Transverse colon (tissue), 4 donors: ENCODE measurements around the gene STK33. TPM values are rescaled to one million over a fixed set of nuclear protein-coding genes. Genes with fewer than 3 reads are reported as not detected.

Experiments used
- DNase-seq: peaks from one replicate; pipeline ENCODE4 v3.0.0-alpha.2; 2019
- H3K27ac ChIP-seq, 4 donors: fragments of 200-600 bp; sonication (generic); 2 replicates each; pipeline ENCODE4 v1.5.1; 2016 to 2018; ENCODE audit warnings: inconsistent platforms in 4 of 4
- H3K27me3 ChIP-seq: fragments of 200-600 bp; sonication (generic); 2 replicates; pipeline ENCODE4 v1.5.1; 2017; ENCODE audit warnings: inconsistent platforms
- H3K36me3 ChIP-seq, 4 donors: fragments of 200-600 bp; sonication (generic); 2 replicates each; pipeline ENCODE4 v1.5.1; 2017 to 2019; ENCODE audit warnings: inconsistent platforms in 4 of 4
- H3K4me1 ChIP-seq, 4 donors: fragments of 200-600 bp; sonication (generic); 2 replicates each; pipeline ENCODE4 v1.5.1; 2017 to 2020; ENCODE audit warnings: inconsistent platforms in 4 of 4
- H3K4me3 ChIP-seq, 4 donors: fragments of 200-600 bp; sonication (generic); 1 replicate in 1 of 4; 2 replicates in 3 of 4; pipeline versions ENCODE4 v1.5.1 to v1.6.1; 2017 to 2019; ENCODE audit warnings: inconsistent platforms in 4 of 4
- H3K9me3 ChIP-seq, 2 donors: fragments of 200-600 bp; sonication (generic); 2 replicates each; pipeline ENCODE4 v1.5.1; 2017 to 2019; ENCODE audit warnings: inconsistent platforms in 2 of 2
- CTCF ChIP-seq, 5 experiments: fragments of 200-600 bp in 3 of 5; fragments of 450-650 bp in 2 of 5; sonication (generic) in 3 of 5; IDR thresholded peaks; 1 replicate in 2 of 5; 2 replicates in 3 of 5; pipeline ENCODE4 v1.5.1; 2016 to 2017; ENCODE audit warnings: antibody characterized with exemption in 5 of 5, inconsistent platforms in 3 of 5, mild to moderate bottlenecking in 2 of 5, moderate library complexity in 1 of 5
- EP300 ChIP-seq: sonication (generic); formaldehyde crosslinking; IDR thresholded peaks from one replicate; pipeline ENCODE4 v1.6.1; 2017; ENCODE audit warnings: antibody characterized with exemption, low read depth
- POLR2A ChIP-seq: fragments of 450-650 bp; IDR thresholded peaks from one replicate; pipeline ENCODE4 v1.6.1; 2016; ENCODE audit warnings: antibody characterized with exemption, mild to moderate bottlenecking, moderate library complexity
- POLR2AphosphoS5 ChIP-seq, 3 donors: sonication (generic); formaldehyde crosslinking; IDR thresholded peaks; one replicate each; pipeline ENCODE4 v1.6.1; 2016; ENCODE audit warnings: antibody characterized with exemption in 3 of 3
- WGBS, 2 donors: methylation state at CpG; one replicate each; pipeline ENCODE4 v1.1.5; 2018; ENCODE audit warnings: low coverage in 1 of 2; 5-methylcytosine and 5-hydroxymethylcytosine counted together
- in situ Hi-C, 4 donors: fragments of 200-750 bp; cut with MboI; loops; one replicate each; pipeline versions ENCODE4 v1.15.0 to v1.15.1; 2017; ENCODE audit warnings: low sequenced_read_pairs in 3 of 4, low pct_ligation_motif_present in 1 of 4, low pct_unique_long_range_greater_than_20kb in 1 of 4
- intact Hi-C: fragments of 100-400 bp; cut with DNase I; formaldehyde crosslinking; loops from one replicate; pipeline ENCODE4 v1.15.1; 2023; ENCODE audit warnings: low total_unique reads
- total RNA-seq, 4 donors: library from RNA; depleted of rRNA; stranded (reverse); fragments of >200 nt; gene quantifications; one replicate each; pipeline ENCODE4 v1.1.0, GENCODE V29; 2016

The STK33 gene
- total RNA-seq, 4 donors from 2014 or later = 2.0 to 14.2 (median 3.8) TPM

GRCh38 chr11:8365216-8365941, 228.6 kb downstream of the STK33 start:
- Histone ChIP-seq H3K9me3 (no peaks in the 10 kb centered on the region), H3K4me1 (no peaks in the 10 kb centered on the region), H3K27me3 (no peaks in the 10 kb centered on the region), H3K36me3 (no peaks in the 10 kb centered on the region), H3K27ac (no peak overlapping the region), H3K4me3 (no peak overlapping the region)
- no peak for DNase-seq
- in situ Hi-C loops = loop anchor here in 1 of 4 donors (25.0 kb wide), 1 partner anchor 197 kb away; no protein-coding TSS in a partner anchor
- 67 to 73% methylated on average over 5 to 11 of the region's 11 CpGs for WGBS, 2 donors
- TF ChIP-seq EP300 = no peak
- no peak for TF ChIP-seq POLR2AphosphoS5 (IDR thresholded peaks at IDR 0.05)
- no peak for TF ChIP-seq POLR2A
- TF ChIP-seq CTCF (IDR thresholded peaks at IDR 0.05) = no peak
- intact Hi-C loops = no loop called here

GRCh38 chr11:8363921-8364320, 230.1 kb downstream of the STK33 start:
- H3K36me3 ChIP-seq = no peaks in the 10 kb centered on the region
- in situ Hi-C loops (loop anchor here in 1 of 4 donors (25.0 kb wide), 1 partner anchor 198 kb away; no protein-coding TSS in a partner anchor), intact Hi-C loops (no loop called here)
- no peaks in the 10 kb centered on the region for H3K9me3 ChIP-seq
- no peak overlapping the region for H3K4me3 ChIP-seq
- H3K4me1 ChIP-seq = no peaks in the 10 kb centered on the region
- TF ChIP-seq POLR2A (no peak), CTCF (IDR thresholded peaks at IDR 0.05) (no peak), POLR2AphosphoS5 (IDR thresholded peaks at IDR 0.05) (no peak), EP300 (no peak)
- H3K27me3 ChIP-seq = no peaks in the 10 kb centered on the region
- H3K27ac ChIP-seq = no peak overlapping the region
- WGBS, 2 donors = 62 to 75% methylated on average over 13 to 15 of the region's 15 CpGs
- no peak for DNase-seq

- intact Hi-C loops (no loop called here), in situ Hi-C loops (loop anchor here in 1 of 4 donors (25.0 kb wide), 1 partner anchor 199 kb away; no protein-coding TSS in a partner anchor)
- H3K27ac ChIP-seq = no peak overlapping the region
- no peaks in the 10 kb centered on the region for H3K27me3 ChIP-seq
- H3K9me3 ChIP-seq = no peaks in the 10 kb centered on the region
- H3K4me1 ChIP-seq = no peaks in the 10 kb centered on the region
- H3K36me3 ChIP-seq = no peaks in the 10 kb centered on the region
- TF ChIP-seq POLR2A (no peak), CTCF (IDR thresholded peaks at IDR 0.05) (no peak), POLR2AphosphoS5 (IDR thresholded peaks at IDR 0.05) (no peak), EP300 (no peak)
- DNase-seq = no peak
- no peak overlapping the region for H3K4me3 ChIP-seq
- 83% methylated on average over 8 of the region's 8 CpGs; no CpG with 5 or more reads in 1 of the 2 donors for WGBS, 2 donors
Measured at GRCh38 chr11:8362899-8363298, 231.1 kb downstream of the STK33 start.

GRCh38 chr11:8362491-8362890, 231.5 kb downstream of the STK33 start:
- no peak for DNase-seq
- intact Hi-C loops (no loop called here), in situ Hi-C loops (loop anchor here in 1 of 4 donors (25.0 kb wide), 1 partner anchor 200 kb away; no protein-coding TSS in a partner anchor)
- Histone ChIP-seq H3K36me3 (no peaks in the 10 kb centered on the region), H3K27ac (no peak overlapping the region), H3K27me3 (no peaks in the 10 kb centered on the region), H3K9me3 (no peaks in the 10 kb centered on the region), H3K4me3 (no peak overlapping the region), H3K4me1 (no peaks in the 10 kb centered on the region)
- 69 to 82% methylated on average over 4 of the region's 4 CpGs for WGBS, 2 donors
- TF ChIP-seq POLR2A (no peak), CTCF (IDR thresholded peaks at IDR 0.05) (no peak), POLR2AphosphoS5 (IDR thresholded peaks at IDR 0.05) (no peak), EP300 (no peak)
